Activated CD4-positive, alpha-beta T cell treated with anti-CD3 and anti-CD28 coated beads, Interleukin-2, Interleukin-6, amounts not matched to agents 100 ng/mL and 50 ng/mL, durations not matched to agents 16 hours and 8 hours (primary cell): ENCODE measurements around the gene PCDHA6.
A peak's percentile ranks its signal among the peaks of the same experiment; 100 is the strongest.
"Not testable (repeated sequence)": the region's sequence is repeated elsewhere in the genome, so short reads cannot be mapped to it uniquely, and the experiment has no call there.

Experiments used
- DNase-seq: peaks from one replicate; pipeline ENCODE4 v3.0.0-alpha.2; 2020

The PCDHA6 gene

DNA sequence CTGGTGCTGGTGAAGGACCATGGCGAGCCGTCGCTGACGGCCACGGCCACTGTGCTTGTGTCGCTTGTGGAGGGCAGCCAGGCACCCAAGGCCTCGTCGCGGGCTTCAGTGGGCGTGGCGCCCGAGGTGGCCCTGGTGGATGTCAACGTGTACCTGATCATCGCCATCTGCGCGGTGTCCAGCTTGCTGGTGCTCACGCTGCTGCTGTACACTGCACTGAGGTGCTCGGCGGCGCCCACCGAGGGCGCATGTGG lies 30.2 kb downstream of the PCDHA6 start:
- no peak for DNase-seq

DNA sequence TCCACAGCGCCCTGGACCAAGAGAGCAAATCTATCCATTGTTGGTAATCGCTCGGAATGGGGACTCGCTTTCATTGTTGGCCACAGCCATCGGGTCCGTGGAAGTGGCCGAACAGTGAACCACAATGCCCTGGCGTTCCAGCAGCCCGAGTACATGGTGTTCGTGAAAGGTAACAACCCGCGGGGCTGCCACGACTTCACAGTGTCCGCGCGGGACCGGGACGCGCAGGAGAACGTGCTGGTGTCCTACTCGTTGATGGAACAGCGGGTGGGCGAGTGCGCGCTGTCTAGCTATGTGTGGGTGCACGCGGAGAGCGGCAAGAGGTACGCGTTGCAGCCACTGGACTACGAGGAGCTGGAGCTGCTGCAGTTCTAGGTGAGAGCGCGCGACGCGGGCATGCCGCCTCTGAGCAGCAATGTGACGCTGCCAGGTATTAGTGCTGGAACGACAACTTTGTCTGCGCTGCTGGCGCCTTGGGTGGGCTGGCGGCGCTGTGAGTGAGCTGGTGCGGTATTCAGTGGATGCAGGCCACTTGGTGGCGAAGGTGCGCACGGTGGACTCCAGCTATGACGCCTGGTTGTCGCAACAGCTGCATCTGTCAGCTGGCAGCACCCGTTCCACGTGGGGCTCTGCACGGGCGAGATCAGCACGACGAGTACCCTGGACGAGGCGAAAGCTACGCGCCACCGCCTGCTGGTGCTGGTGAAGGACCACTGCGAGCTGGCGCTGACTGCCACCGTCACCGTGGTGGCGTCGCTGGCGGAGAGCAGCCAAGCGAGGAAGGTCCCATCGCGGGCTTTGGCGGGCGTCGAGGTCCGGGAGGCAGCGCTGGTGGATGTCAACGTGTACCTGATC lies 34.9 kb downstream of the PCDHA6 start:
- DNase-seq, result no peak

DNA sequence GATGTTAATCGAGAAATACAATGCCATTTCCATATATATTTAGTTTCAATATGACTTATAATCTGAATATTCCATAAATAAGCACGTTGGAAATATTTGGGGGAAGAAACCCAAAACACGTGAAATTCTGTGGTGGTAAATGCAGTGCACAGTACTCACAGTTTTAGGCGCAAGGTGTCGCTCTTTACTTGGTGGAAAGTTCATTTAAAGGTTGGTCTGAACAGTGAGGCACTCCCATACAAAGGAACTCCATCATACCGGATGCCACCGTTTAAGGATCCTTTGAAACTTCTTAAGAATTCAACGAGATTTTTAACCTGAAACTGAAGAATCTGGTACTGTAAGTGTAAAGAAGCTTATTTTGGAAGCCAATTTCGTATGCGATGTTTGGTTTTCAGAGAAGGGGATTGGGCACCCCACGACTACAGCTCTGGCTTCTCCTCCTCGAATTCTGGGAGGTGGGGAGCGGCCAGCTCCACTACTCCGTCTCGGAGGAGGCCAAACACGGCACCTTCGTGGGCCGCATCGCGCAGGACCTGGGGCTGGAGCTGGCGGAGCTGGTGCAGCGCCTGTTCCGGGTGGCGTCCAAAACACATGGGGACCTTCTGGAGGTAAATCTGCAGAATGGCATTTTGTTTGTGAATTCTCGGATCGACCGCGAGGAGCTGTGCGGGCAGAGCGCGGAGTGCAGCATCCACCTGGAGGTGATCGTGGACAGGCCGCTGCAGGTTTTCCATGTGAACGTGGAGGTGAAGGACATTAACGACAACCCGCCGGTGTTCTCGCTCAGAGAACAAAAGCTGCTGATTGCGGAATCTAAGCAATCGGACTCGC lies 41.2 kb downstream of the PCDHA6 start, which contains the start of gene PCDHA11:
PCDHA11 (plus strand) TSS at position 237 of the 834 bp plus-strand sequence; CDS start at position 384, 147 bp downstream.
- peak; percentile 7 for DNase-seq

DNA sequence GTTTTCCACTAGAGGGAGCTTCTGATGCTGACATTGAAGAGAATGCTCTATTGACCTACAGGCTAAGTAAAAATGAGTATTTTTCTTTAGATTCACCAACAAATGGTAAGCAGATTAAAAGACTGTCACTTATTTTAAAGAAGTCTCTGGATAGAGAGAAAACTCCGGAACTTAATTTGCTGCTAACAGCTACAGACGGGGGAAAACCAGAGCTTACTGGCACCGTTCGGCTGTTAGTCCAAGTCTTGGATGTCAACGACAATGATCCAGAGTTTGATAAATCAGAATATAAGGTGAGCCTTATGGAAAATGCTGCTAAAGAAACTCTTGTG lies 41.8 kb downstream of the PCDHA6 start:
- DNase-seq, result no peak

DNA sequence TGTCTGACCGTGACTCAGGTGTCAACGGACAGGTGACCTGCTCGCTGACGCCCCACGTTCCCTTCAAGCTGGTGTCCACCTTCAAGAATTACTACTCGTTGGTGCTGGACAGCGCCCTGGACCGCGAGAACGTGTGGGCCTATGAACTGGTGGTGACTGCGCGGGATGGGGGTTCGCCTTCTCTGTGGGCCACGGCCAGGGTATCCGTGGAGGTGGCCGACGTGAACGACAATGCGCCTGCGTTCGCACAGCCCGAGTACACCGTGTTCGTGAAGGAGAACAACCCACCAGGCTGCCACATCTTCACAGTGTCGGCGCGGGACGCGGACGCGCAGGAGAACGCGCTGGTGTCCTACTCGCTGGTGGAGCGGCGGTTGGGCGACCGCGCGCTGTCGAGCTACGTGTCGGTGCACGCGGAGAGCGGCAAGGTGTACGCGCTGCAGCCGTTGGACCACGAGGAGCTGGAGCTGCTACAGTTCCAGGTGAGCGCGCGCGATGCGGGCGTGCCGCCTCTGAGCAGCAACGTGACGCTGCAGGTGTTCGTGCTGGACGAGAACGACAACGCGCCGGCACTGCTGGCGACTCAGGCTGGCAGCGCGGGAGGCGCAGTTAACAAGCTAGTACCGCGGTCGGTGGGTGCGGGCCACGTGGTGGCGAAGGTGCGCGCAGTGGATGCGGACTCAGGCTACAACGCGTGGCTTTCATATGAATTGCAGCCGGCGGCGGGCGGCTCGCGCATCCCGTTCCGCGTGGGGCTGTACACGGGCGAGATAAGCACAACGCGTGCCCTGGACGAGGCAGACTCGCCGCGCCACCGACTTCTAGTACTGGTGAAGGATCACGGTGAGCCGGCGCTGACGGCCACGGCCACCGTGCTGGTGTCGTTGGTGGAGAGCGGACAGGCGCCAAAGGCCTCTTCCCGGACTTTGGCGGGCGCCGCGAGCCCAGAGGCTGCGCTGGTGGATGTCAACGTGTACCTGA lies 42.8 kb downstream of the PCDHA6 start:
- no peak for DNase-seq

DNA sequence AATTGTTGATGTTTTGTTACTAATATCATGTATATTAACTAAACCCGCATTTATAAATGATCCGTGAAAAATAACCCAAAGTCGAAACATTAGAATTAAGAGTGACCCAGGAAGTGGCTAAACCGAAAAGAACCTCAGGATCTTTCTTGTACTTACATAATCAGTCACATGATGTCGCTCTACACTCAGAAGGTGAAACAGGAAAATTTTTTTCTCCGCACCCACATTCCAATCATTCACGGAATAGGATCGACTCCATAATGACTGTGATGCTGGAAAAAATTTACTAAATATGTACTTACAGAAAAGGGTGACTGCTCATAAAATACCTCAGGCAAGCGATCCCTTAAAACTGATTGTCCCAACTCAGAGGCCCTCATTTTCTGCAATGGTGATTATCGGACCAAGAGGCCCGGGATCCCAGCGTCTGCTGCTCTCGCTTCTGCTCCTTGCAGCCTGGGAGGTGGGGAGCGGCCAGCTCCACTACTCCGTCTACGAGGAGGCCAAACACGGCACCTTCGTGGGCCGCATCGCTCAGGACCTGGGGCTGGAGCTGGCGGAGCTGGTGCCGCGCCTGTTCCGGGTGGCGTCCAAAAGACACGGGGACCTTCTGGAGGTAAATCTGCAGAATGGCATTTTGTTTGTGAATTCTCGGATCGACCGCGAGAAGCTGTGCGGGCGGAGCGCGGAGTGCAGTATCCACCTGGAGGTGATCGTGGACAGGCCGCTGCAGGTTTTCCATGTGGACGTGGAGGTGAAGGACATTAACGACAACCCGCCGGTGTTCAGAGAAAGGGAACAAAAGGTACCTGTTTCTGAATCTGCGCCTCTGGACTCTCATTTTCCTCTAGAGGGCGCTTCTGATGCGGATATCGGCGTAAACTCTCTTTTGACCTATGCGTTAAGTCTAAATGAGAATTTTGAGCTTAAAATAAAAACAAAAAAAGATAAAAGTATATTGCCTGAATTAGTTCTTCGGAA lies 47.6 kb downstream of the PCDHA6 start, which contains the start of gene PCDHA12:
PCDHA12 (plus strand) TSS at position 224 of the 981 bp plus-strand sequence; CDS start at position 389, 165 bp downstream.
- DNase-seq, result no peak

DNA sequence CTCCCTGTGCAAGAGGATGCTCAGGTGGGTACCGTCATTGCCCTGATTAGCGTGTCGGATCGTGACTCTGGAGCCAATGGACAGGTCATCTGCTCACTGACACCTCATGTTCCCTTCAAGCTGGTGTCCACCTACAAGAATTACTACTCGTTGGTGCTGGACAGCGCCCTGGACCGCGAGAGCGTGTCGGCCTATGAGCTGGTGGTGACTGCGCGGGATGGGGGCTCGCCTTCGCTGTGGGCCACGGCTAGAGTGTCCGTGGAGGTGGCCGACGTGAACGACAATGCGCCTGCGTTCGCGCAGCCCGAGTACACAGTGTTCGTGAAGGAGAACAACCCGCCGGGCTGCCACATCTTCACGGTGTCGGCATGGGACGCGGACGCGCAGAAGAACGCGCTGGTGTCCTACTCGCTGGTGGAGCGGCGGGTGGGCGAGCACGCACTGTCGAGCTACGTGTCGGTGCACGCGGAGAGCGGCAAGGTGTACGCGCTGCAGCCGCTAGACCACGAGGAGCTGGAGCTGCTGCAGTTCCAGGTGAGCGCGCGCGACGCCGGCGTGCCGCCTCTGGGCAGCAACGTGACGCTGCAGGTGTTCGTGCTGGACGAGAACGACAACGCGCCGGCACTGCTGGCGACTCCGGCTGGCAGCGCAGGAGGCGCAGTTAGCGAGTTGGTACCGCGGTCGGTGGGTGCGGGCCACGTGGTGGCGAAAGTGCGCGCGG lies 48.9 kb downstream of the PCDHA6 start:
- DNase-seq, result not testable (repeated sequence)

DNA sequence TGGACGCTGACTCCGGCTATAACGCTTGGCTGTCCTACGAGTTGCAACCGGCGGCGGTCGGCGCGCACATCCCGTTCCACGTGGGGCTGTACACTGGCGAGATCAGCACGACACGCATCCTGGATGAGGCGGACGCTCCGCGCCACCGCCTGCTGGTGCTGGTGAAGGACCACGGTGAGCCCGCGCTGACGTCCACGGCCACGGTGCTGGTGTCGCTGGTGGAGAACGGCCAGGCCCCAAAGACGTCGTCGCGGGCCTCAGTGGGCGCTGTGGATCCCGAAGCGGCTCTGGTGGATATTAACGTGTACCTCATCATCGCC lies 49.5 kb downstream of the PCDHA6 start:
- DNase-seq, result no peak
